K562 (cell line): ENCODE results near the gene TADA2A. TPM values are rescaled to one million over a fixed set of nuclear protein-coding genes. Genes with fewer than 3 reads are reported as not detected.
A peak's percentile ranks its signal among the peaks of the same experiment; 100 is the strongest.

Experiments
- BRD4 ChIP-seq: fragments of 200-600 bp; sonication (generic); IDR thresholded peaks from 2 replicates; pipeline ENCODE4 v1.6.1; 2017; ENCODE audit warnings: inconsistent platforms
- CBX2 ChIP-seq: fragments of 200-600 bp; sonication (generic); IDR thresholded peaks from one replicate; pipeline ENCODE4 v1.6.1; 2012; ENCODE audit warnings: mild to moderate bottlenecking, low read length, inconsistent platforms; ENCODE audit not compliant: insufficient read depth, poor library complexity, severe bottlenecking
- ETV5 ChIP-seq: sonication (generic); formaldehyde crosslinking; IDR thresholded peaks from 2 replicates; pipeline ENCODE4 v1.4.0; 2020; ENCODE audit warnings: low read depth, mild to moderate bottlenecking, missing genetic modification reagents
- HDAC2 ChIP-seq: fragments of 450-650 bp; IDR thresholded peaks from 2 replicates; pipeline ENCODE4 v1.6.1; 2016; ENCODE audit warnings: mild to moderate bottlenecking
- MTF1 ChIP-seq: fragments of 250-450 bp; sonication (Bioruptor Pico); IDR thresholded peaks from 2 replicates; pipeline ENCODE4 v1.9.0; 2021; ENCODE audit warnings: moderate library complexity, mild to moderate bottlenecking, inconsistent platforms, borderline replicate concordance
- PTTG1 ChIP-seq: fragments of 450-650 bp; IDR thresholded peaks from 2 replicates; pipeline ENCODE4 v1.6.1; 2016; ENCODE audit warnings: low read depth, mild to moderate bottlenecking, missing genetic modification characterization, missing compliant biosample characterization
- TRIM24 ChIP-seq, 2 experiments: fragments of 450-650 bp; IDR thresholded peaks; 2 replicates each; pipeline ENCODE4 v1.6.1; 2016
- XRCC5 ChIP-seq: fragments of 200-400 bp; formaldehyde crosslinking; IDR thresholded peaks from 2 replicates; pipeline ENCODE4 v1.6.1; 2017; ENCODE audit warnings: low read depth, mild to moderate bottlenecking, low read length
- YBX1 ChIP-seq: fragments of 450-650 bp; IDR thresholded peaks from 2 replicates; pipeline ENCODE4 v1.7.1; 2016; ENCODE audit warnings: mild to moderate bottlenecking
- ZNF384 ChIP-seq: IDR thresholded peaks from 2 replicates; pipeline ENCODE4 v1.6.1; 2012; ENCODE audit warnings: low read depth, low read length, improper control_type of control experiment
- polyA plus RNA-seq, 8 experiments: library from polyadenylated mRNA; depleted of rRNA in 4 of 8; stranded (reverse) in 5 of 8; unstranded in 3 of 8; fragments of >200 nt; fragmentation: Nextera tagmentation in 2 of 8; fragmentation: Illumina TruSeq in 1 of 8; extraction: Ambion mirVana in 2 of 8; extraction: Trizol in 1 of 8; gene quantifications; 2 replicates each; pipeline versions ENCODE4 v1.2.1 to v1.2.3, GENCODE V29; 2011 to 2014; ENCODE audit warnings: inconsistent platforms in 1 of 8, missing spikeins in 1 of 8
- total RNA-seq, 7 experiments: library from RNA; depleted of rRNA in 6 of 7; stranded (reverse); fragments of >200 nt in 6 of 7; fragmentation: Illumina TruSeq in 2 of 7; extraction: Trizol in 2 of 7; gene quantifications; 2 replicates each; pipeline versions ENCODE4 v1.2.1 to v1.2.3, GENCODE V29; 2011 to 2021; ENCODE audit warnings: low replicate concordance in 1 of 7
- TF ChIP-seq, protein P1 (sequence below), 2 experiments: fragments of 450-650 bp; conservative IDR thresholded peaks; 2 replicates each; pipeline ENCODE4 v1.6.1; 2017; ENCODE audit warnings: mild to moderate bottlenecking in 2 of 2, moderate library complexity in 2 of 2
- TF ChIP-seq, protein P2 (sequence below): sonication (generic); formaldehyde crosslinking; IDR thresholded peaks from 2 replicates; pipeline ENCODE4 v1.9.0; 2022; ENCODE audit warnings: mild to moderate bottlenecking, missing genetic modification reagents

Gene TADA2A
- total and polyA plus RNA-seq, 9 of the 15 experiments (the other 6 are each of a cell fraction or from before 2014, with no cell fraction given): 13.8 to 37.7 (median 25.0) TPM

DNA sequence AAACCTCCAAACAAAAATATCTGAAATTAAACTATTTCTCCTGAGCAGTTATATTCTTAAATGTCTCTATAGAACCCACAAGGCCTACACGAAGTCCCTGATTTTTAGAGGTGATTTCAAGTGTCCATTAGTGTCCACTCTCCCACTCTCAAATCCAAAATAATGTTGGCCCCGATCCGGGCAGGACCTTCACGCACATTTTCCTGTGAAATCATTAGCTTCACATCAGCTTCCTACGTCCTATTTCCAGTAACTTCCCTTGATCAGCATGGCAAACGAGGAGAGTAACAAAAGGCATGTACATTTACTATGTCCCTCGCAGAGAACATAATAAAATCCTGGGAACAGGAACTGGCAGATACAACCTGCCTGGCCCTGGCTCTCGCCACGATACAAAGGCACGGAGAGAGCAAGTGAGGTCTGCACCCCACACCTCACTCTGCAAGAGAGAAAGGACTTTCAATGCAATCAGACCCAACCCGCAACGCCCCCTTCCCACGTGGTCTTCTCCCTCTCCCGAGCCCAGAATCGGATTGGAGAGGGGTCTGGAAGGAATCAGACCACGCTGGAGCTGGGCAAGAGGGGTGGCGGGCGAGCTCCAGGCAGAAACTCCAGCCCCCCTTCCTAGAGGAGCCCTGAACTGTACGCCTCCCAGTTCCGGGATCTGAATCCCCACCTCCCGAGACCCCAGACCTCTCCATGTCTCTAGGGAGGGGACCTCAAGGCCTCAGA lies 48.4 kb upstream of the TADA2A start (continued):
- TF ChIP-seq, protein P1, sequence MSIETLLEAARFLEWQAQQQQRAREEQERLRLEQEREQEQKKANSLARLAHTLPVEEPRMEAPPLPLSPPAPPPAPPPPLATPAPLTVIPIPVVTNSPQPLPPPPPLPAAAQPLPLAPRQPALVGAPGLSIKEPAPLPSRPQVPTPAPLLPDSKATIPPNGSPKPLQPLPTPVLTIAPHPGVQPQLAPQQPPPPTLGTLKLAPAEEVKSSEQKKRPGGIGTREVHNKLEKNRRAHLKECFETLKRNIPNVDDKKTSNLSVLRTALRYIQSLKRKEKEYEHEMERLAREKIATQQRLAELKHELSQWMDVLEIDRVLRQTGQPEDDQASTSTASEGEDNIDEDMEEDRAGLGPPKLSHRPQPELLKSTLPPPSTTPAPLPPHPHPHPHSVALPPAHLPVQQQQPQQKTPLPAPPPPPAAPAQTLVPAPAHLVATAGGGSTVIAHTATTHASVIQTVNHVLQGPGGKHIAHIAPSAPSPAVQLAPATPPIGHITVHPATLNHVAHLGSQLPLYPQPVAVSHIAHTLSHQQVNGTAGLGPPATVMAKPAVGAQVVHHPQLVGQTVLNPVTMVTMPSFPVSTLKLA (conservative IDR thresholded peaks at IDR 0.05): peak; percentile 94 to 96; a peak in 2 of 4 replicates
- no peak for TF ChIP-seq YBX1
- TF ChIP-seq, protein P2, sequence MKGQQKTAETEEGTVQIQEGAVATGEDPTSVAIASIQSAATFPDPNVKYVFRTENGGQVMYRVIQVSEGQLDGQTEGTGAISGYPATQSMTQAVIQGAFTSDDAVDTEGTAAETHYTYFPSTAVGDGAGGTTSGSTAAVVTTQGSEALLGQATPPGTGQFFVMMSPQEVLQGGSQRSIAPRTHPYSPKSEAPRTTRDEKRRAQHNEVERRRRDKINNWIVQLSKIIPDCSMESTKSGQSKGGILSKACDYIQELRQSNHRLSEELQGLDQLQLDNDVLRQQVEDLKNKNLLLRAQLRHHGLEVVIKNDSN (CRISPR knock-in tag): peak; percentile 52
- no peak for TF ChIP-seq XRCC5
- no peak for TF ChIP-seq MTF1 (CRISPR knock-in tag)
- TF ChIP-seq CBX2: no peak
- no peak for TF ChIP-seq PTTG1 (tag)
- TF ChIP-seq TRIM24 (IDR thresholded peaks at IDR 0.05): no peak
- TF ChIP-seq HDAC2: peak; percentile 83; the same call in 1 of the 2 replicates
- TF ChIP-seq ZNF384: no peak
- no peak for TF ChIP-seq ETV5 (CRISPR knock-in tag)
- no peak for TF ChIP-seq BRD4
